ENCODE results near the gene NPC1L1.
"Not testable (repeated sequence)": the region's sequence is repeated elsewhere in the genome, so short reads cannot be mapped to it uniquely, and the experiment has no call there.

Gene NPC1L1

DNA sequence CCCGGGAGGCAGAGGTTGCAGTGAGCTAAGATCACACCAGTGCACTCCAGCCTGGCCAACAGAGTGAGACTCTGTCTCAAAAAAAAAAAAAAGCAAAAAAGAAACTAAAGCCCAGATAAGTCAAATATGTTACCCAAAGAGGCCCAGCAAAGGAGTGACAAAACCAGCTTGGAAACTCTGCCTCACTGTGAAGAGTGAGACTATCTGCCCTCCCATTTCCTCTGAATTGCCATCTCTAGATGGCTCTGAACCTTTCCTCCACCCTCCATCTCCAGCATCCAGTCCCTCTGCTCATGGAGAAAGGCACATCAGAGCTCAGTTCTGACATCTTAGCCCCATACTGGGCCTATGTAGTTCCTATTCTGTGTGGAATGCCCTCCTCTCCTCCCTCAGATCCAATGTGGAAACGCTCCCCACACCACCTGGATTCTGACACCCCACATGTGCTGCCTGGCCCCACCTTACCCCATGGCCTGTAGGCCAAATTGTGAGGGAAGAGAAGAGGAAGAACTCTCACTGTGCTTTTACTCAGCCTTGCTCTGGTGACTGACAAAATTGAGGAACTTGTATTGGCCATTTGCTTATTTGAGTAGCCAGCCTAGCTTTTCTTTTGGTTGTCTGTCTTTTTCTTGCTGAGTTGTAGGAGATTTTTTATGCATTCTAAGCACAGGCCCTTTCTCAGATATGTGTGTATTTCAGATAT, 32.7 kb downstream of the NPC1L1 start:
- no peak for FAIRE-seq
- DNase-seq (ENCODE audit: insufficient read length, low spot score), result no peak

DNA sequence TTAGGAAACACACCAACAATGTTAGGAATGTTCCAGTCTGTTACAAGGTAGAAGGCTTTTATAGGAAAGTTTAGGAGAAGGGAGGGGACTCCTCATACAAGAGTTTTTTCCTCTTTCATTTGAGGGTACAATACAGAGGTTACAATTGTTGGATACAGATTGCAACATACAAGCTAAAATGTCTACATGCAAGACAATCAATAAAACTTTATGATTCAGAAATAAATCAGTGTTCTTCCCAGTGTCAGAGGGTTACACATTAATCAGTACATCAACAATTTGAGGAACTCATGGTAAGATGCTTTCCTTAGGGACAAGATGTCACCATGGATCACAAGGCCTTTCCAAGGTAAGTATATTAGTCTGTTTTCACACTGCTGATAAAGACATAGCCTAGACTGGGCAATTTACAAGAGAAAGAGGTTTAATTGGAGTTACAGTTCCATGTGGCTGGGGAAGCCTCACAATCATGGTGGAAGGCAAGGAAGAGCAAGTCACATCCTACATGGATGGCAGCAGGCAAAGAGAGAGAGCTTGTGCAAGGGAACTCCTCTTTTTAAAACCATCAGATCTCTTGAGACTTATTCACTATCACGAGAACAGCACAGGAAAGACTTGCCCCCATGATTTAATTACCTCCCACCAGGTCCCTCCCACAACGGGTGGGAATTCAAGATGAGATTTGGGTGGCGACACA, 34.4 kb downstream of the NPC1L1 start:
- FAIRE-seq, result not testable (repeated sequence)

DNA sequence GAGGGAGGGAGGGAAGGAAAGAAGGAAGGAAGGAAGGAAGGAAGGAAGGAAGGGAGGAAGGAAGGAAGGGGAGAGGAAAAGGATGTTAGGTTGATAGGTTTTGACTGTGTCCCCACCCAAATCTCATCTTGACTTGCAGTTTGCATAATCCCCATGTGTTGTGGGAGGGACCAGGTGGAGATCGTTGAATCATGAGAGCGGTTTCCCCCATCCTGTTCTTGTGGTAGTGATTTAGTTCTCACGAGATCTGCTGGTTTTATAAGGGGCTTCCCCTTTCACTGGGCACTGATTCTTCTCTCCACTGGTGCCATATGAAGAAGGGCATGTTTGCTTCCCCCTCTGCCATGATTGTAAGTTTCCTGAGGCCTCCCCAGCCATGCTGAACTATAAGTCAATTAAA, 35.5 kb downstream of the NPC1L1 start:
- FAIRE-seq, result no peak

More for the DNA sequence above, 34.4 kb downstream of the NPC1L1 start:
- not testable (repeated sequence) for DNase-seq (ENCODE audit: insufficient read length, low spot score)

DNA sequence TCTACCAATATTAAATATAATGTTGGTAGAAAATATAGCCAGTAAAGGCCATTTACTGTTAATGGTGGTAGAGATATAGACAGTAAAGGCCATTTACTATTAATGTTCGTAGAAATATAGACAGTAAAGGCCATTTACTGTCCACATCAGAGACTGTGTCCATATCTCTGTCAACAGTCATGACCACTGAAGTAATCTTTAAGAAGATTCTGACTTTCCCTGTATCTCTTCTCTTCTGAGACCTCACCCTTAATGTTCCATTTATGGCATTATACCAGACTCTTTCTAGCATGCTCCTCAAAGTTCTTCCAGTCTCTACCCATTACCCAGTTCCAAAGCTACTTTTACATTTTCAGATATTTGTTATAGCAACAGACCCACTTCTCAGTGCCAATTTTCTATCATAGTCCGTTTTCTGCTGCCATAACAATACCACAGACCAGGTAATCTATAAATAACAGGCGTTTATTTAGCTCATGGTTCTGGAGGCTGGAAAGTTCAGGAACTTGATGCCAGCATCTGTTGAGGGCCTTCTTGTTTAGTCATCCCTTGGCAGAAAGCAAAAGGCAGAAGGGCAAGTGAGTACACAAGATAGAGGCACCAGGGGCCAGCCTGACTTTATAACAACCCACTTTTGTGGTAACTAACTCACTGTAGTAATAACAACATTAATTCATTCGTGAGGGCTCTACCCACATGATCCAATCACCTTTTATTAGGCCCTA, 42.7 kb downstream of the NPC1L1 start:
- FAIRE-seq, result no peak
- DNase-seq (ENCODE audit: insufficient read length, low spot score), result no peak

More for the DNA sequence above, 35.5 kb downstream of the NPC1L1 start:
- DNase-seq (ENCODE audit: insufficient read length, low spot score), result no peak

DNA sequence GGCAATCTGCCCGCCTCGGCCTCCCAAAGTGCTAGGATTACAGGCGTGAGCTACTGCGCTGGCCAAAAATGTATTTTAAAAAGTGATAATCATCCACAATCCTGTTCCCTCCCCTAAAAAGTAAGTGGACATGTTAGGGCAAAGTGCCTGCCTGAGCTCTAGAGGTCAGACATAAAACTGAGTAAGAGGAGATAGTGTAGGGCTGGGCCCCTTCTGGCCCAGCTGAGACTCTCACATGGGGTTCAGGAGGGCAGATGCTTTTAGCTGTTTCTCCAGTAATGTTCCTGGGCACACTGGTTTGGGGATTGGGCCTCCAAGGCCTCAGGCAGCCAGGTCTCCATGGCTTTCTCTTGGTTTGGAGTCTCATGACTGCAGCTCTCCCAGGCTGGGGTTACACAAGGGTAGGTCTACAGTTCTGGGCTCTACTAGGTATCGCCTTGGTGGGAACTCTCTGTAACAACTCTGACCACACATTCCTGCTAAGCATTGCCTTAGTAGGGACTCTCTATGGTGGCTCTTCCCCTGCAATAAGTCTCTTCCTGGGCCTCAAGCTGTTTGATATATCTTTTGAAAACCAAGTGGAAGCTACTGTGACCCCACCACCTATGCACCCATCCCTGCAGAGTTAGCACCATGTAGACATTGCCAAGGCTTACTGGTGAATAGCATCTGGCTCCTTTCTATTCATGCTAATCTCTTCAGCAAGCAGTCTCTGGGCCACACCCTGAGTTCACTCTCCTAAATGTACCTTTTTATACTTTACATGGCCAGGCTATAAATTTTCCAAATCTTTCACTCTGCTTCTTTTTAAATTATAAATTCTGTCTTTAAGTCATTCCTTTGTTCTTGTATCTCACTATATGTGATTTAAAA, 43.7 kb downstream of the NPC1L1 start:
- no peak for DNase-seq (ENCODE audit: insufficient read length, low spot score)
- FAIRE-seq, result no peak

DNA sequence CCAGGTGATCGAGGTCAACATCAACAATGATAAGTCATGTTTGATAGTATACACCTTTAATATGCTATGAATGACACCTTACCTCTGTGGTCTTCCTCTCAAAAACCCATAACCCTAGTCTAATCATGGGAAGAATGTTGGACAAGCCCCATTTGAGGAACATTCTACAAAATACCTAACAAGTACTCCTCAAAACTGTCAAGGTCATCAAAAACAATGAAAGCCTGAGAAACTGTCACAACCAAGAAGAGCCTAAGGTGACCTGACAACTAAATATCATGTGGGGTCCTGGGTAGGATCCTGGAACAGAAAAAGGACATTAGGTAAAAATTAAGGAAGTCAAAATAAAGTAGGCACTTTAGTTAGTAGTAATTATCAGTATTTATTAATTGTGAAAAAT, 44.7 kb downstream of the NPC1L1 start:
- no peak for DNase-seq (ENCODE audit: insufficient read length, low spot score)
- FAIRE-seq, result no peak

DNA sequence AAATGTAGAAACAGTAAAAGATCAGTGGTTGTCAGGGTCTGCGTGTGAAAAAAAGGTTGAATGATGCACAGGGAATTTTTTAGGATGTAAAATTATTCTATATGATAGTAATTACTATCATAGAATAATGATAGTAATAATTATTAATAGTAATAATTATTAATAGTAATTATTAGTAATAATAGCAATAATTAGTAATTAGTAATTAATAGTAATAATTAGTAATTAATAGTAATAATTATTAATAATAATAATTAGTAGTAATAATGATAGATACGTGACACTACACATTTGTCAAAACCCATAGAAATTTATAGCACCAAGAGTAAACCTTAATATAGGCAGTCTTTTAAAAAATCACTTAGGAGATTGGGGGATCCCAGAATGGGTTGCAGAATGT, 46.2 kb downstream of the NPC1L1 start:
- DNase-seq (ENCODE audit: insufficient read length, low spot score) (no peak), FAIRE-seq (no peak)

DNA sequence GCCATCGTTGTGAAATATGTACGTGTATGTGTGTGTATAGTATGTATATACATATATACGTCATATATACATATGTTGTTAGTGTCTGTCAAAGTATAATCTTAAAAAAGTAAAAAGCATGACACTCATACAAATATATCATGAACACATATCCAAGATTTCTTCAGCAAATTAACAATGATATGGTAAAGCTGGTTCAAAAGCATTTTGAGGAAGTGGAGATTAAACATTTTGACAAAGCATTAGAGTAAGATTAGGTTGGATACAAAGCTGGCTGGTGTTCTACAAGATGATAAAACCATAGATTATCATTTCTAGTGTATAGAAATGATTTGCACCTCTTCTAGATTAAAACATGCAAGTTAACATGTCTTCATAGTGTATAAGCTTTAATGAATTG, 49.9 kb downstream of the NPC1L1 start:
- DNase-seq (ENCODE audit: insufficient read length, low spot score) (no peak), FAIRE-seq (no peak)

DNA sequence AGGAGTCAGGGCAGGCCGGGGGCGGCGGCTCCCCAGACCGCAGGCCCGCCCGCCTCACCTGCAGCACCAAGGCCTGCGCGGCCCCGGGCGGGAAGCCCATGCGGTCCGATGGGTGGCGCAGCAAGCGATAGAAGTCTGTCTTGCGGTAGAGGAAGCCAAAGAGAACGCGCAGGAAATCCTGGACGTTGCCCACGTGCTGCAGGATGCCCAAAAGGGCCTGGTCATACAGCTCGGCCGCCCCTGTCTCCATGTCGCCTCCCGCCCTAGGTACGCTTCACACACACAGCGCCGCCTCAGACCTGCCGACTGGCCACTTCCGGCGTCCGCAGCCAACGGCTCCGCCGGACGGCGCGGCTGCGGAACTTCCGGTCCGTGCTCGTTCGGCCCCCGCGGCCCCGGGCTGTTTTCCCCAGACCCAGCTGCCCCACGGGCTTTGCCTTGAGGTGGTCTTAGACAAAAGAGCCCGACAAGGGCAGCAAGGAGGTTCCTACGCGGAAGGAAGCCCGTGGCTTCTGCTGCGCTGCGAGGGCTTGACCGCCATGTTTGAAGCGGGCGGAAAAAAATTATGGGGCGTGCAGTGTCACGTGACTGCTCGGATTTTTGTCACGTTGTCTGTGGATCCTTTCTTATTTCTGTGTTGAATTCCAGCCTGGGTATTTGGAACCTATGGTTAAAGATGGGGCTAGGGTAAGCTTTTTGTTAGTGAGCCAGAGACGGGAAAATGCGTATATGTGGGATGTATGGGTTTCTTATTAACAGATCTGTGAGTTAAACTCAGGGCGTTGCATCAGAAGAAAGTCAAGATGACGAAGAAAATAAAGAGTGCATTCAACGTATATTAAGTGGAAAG, 50.6 kb downstream of the NPC1L1 start, which contains the start of gene NUDCD3:
NUDCD3 (minus strand) TSS at position 308 of the 850 bp plus-strand sequence; CDS start at position 250, 58 bp downstream.
- DNase-seq (ENCODE audit: insufficient read length, low spot score), result peak; percentile 89
- FAIRE-seq, result peak; percentile 88

DNA sequence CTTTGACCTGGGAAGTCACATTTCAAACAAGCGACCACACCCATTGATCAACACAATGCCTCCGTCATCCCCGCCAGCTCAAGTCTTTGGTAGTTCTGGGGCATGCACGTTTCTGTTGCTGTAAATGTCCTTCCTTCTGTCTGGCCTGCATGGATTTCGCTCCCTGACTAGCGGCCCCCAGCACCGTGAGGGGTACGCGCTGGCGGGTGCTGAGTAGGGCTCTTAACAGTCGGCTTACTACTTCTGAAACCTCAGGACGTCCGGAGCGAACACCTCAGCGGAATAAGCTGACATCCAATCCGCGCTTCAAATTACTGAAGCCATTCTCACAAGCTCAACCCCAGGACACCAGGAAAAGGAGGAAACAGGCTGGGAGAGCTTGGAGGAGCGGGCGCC, 51.2 kb downstream of the NPC1L1 start:
- no peak for DNase-seq (ENCODE audit: insufficient read length, low spot score)
- no peak for FAIRE-seq

DNA sequence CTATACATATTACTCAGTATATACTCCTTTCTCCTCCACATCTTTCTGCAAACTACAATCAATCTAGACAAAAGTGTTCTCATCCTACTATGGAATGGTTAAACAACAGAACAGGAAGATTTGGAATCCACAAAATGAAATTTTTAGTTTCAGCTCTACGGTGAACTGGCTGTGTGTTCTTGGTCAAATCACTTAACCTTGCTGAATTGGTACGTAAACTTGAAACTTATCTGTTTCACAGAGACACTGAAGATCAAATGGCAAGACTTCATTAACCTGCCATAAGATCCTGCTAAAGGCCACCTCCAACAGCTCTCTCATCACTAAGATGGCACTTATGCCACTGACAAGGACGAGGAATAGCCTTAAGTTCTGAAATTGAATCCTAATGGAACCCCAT, 52.2 kb downstream of the NPC1L1 start:
- DNase-seq (ENCODE audit: insufficient read length, low spot score), result no peak
- no peak for FAIRE-seq

DNA sequence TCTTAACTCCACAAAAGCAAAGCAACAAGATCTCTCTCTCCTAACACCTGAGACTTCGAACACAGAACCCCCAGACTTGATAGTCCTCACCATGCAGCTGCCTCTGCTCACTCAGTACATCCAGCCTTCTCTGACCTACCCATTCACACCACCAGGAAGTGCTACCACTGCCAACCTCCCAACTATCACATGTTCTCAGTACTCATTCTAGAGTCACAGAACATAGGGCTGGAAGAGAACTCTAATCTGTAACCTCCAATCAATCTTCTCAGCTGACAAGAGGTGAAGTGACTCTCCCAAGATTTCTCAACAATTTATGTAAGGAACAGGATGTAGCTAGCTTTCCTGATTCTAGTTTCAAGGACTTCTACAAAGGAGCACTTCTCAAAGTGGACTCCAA, 54.4 kb downstream of the NPC1L1 start:
- DNase-seq (ENCODE audit: insufficient read length, low spot score) (no peak), FAIRE-seq (no peak)

DNA sequence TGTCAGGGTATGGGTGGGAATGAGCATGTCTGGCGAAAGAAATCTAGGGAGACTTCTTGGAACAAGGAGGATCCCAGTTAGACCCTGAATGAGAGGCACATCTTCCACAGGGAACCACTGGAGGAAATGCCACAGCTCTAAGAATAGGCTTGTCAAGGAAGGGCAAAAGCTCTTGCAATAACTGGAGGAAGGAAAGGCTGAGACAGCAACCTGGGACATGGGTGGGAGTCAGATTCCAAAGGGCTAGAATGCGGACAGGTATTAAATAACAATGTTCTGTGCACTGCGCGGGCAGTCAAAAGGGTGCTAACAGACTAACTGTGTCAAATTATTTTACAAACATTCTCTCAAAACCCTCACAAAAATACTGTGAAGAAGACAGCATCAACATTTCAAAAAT, 55.1 kb downstream of the NPC1L1 start:
- FAIRE-seq (no peak), DNase-seq (ENCODE audit: insufficient read length, low spot score) (no peak)

DNA sequence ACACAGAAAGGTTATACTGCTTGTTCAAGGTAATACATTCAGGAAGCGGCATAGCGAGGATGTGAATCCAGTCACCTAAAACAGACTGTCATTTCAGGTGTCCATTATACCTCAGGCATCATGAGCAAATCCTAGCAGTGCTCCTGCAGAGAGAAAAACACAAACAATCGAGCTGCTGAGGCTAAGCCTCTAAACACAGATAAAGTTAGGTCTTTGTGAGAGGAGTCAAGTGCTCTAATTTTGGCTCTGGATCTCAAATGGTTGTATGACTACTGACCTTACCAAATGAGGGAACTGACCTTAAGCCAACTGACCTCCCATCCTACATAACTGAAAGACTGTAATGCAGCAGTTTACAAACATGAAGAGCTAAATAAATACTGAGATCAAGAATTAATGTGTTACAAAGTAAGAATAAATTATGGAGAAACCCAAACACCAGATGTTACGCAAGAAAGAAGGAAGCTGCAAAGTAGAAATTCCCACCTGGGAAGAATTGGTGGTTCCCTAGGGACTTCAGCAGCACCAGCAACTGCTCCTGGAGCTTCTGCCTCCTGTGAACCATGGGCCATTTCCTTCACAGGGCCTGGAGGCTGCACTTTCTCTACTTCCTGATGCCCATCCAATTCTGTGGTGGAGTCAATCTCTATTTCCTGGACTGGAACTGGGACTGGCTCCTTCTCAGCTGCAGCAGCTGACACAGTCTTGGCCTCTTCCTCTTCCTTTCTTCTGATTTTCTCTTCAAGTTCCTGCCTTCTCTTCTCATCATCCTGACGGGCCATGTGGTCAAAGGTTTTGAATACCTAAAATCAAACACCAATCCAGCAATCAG, 56.4 kb downstream of the NPC1L1 start:
- FAIRE-seq (no peak), DNase-seq (ENCODE audit: insufficient read length, low spot score) (no peak)

DNA sequence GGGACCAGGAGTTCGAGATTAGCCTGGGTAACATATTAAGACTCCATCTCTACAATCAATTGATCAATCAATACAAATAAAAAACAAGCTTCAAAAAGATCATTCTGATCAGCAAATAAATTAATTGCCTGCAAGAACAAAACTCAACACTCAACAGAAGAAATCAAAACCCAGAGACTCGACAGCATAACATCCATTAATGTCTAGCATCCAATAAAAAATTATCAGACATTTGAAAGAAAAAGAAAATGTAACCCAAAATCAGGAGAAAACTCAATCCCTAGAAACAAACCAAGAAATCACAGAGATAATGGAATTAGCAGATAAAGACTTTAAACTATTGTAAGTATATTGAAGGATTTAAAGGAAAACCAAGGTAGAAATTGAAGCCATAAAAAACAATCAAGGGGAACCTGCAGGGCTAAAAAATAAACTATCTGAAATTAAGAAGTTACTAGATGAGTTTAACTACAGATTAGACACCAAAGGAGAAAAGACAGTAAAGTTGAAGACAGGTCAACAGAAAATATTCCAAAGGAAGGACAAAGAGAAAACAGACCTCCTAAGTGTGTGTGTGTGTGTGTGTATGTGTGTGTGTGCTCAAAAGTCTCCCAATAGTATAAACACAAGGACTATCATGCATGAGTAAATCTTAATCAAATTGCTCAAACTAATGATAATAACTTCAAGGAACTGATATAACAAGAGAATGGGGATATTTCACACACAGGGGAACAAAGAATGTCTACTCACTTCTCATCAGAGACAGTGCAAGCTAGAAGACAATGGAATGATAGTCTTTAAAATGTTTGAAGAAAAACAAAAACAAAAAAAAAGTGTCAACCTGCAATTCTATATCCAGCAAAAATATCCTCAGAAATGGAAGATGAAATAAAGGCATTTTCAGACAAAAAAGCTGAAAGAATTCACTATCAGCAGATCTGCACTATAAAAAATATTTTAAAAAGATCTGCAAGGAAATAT, 58.3 kb downstream of the NPC1L1 start:
- FAIRE-seq (no peak), DNase-seq (ENCODE audit: insufficient read length, low spot score) (no peak)

DNA sequence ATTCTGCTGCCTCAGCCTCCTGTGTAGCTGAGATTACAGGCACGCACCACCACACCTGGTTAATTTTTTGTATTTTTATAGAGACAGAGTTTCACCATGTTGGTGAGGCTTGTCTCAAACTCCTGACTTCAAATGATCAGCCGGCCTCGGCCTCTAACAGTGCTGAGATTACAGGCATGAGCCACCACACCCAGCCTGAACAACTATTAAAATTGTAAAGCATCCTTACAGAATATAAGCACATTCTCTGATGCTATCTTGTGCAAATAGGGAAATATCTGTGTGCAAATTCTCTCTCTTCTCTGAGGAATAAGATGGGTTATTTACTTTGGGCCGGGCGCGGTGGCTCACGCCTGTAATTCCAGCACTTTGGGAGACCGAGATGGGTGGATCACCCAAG, 63.2 kb downstream of the NPC1L1 start:
- DNase-seq (ENCODE audit: insufficient read length, low spot score) (no peak), FAIRE-seq (no peak)

DNA sequence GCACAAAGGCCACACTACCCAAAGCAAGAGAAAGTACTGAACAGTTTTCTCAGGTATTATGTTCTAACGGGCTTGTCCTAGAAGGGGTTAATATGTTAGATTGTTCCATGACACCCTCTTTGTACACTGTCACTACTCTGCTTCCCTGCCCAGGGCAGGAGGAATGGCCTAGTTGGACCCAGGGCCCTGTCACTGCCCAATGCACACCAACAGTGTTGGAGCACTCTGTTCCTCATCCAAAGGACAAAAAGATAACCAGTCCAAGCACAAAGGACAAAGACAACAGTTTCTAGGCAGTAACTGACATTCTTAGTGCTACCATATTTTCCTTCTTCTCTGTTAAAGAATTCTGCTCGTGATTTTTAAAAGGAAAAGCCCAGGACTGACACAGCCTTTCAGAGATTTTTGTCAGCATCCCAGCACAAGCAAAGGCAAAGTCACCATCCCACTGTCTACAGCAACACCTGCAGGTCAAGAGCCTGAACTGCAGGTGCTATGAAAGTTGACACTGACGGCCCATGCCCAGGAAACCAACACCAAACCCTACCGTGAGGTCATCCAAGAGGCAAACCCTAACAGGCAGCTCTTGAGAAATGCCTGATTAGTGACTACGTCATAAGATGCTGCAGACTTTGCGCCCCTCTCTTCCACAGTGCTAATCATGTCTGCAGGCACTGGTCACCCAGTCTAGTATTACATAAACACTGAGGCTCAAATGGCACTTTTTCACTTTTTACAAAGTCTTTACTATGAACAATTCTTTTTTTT, 63.9 kb downstream of the NPC1L1 start:
- FAIRE-seq (peak; percentile 60), DNase-seq (ENCODE audit: insufficient read length, low spot score) (peak; percentile 70)

Measured in HTR-8/SVneo (cell line).